ENCODE measurements around the gene STAT3. TPM values are rescaled to one million over a fixed set of nuclear protein-coding genes. Genes with fewer than 3 reads are reported as not detected.

STAT3 gene
- total and polyA plus RNA-seq, 2 donors (not counting 1 experiment from before 2014, with no cell fraction given) = 50.1 to 140 TPM

- no peaks in the 10 kb centered on the region for H3K36me3 ChIP-seq (replicated peaks in 1 of 2; ENCODE audit: control extremely low read depth in 1 of 2, control insufficient read depth in 1 of 2, extremely low read depth in 1 of 2, insufficient read depth in 2 of 2, low read length in 1 of 2)
- H3K27me3 ChIP-seq (replicated peaks in 1 of 4; ENCODE audit: control extremely low read depth in 1 of 4, control insufficient read depth in 3 of 4, insufficient read depth in 4 of 4, low read length in 3 of 4) = no peaks in the 10 kb centered on the region
- peaks cover 33 to 35% of the 10 kb centered on the region in 2 donors for H3K4me1 ChIP-seq (ENCODE audit: control insufficient read depth in 2 of 2, insufficient read depth in 2 of 2, low read length in 2 of 2)
- Mint-ChIP-seq H3K27ac (peak overlapping the region; percentile 76), H3K4me1 (peaks cover 47% of the 10 kb centered on the region), H3K4me3 (peak overlapping the region; percentile 83), H3K9me3 (ENCODE audit: insufficient read depth) (no peaks in the 10 kb centered on the region), H3K27me3 (no peaks in the 10 kb centered on the region)
- DNase-seq (no peak), ATAC-seq (ENCODE audit: low read depth) (no peak)
- H3K27ac ChIP-seq (ENCODE audit: low read length in 2 of 2) = peak overlapping the region; percentile 41 to 79
- H3K79me2 ChIP-seq (ENCODE audit: control insufficient read depth, insufficient read depth, low read length) = peaks cover 37% of the 10 kb centered on the region
- H2AFZ ChIP-seq (ENCODE audit: insufficient read depth, low read depth, low read length, poor library complexity, severe bottlenecking) = peak overlapping the region; percentile 95
- peak overlapping the region; percentile 34 to 80 (median 73) for H3K4me3 ChIP-seq (ENCODE audit: control extremely low read depth in 1 of 5, extremely low read depth in 1 of 5, insufficient read depth in 1 of 5, low read depth in 2 of 5, low read length in 4 of 5)
- peak overlapping the region; percentile 92 for H3K9ac ChIP-seq (ENCODE audit: low read length)
- H3K9me3 ChIP-seq (ENCODE audit: control extremely low read depth in 1 of 3, control insufficient read depth in 2 of 3, insufficient read depth in 1 of 3, low read length in 2 of 3) = no peaks in the 10 kb centered on the region
- intact Hi-C loops (cut with micrococcal nuclease) = loop anchor here (1.0 to 10.0 kb wide), 3 partner anchors 12 to 52 kb away; partner anchors contain the start of gene STAT5A
- H4K20me1 ChIP-seq (ENCODE audit: control insufficient read depth, insufficient read depth, low read length, poor library complexity, severe bottlenecking) = no peaks in the 10 kb centered on the region
- WGBS (ENCODE audit: insufficient coverage) = 5% methylated on average over 40 of the region's 44 CpGs
- peak overlapping the region; percentile 97 for H3K4me2 ChIP-seq (replicated peaks; ENCODE audit: low read depth, low read length, poor library complexity, severe bottlenecking)
- POLR2A ChIA-PET = interaction anchor here (0.8 to 1.7 kb wide), 4 partner anchors 10 to 83 kb away, joined by 4 to 11 read pairs (median 8); partner anchors contain the start of genes GHDC and STAT5A
- CTCF ChIA-PET = interaction anchor here (0.6 to 1.3 kb wide), 7 partner anchors 12 to 92 kb away, joined by 3 to 6 read pairs (median 4); partner anchors contain the start of gene STAT5A
- TF ChIP-seq CTCF (IDR thresholded peaks at IDR 0.05) = no peak
- no peak for TF ChIP-seq EZH2 (IDR thresholded peaks at IDR 0.05; ENCODE audit: borderline replicate concordance, insufficient read depth, low read depth, low read length, poor library complexity, severe bottlenecking)
Measured at GRCh38 chr17:42276609-42277341, 111.5 kb downstream of the STAT3 start.

- Histone ChIP-seq H3K79me2 (ENCODE audit: control insufficient read depth, insufficient read depth, low read length) (peaks cover 42% of the 10 kb centered on the region), H3K4me1 (ENCODE audit: control insufficient read depth in 2 of 2, insufficient read depth in 2 of 2, low read length in 2 of 2) (peaks cover 37 to 40% of the 10 kb centered on the region in 2 donors), H3K9me3 (ENCODE audit: control extremely low read depth in 1 of 3, control insufficient read depth in 2 of 3, insufficient read depth in 1 of 3, low read length in 2 of 3) (no peaks in the 10 kb centered on the region), H3K27ac (ENCODE audit: low read length in 2 of 2) (peak within 1 kb of the TSS; percentile 41 to 79), H2AFZ (ENCODE audit: insufficient read depth, low read depth, low read length, poor library complexity, severe bottlenecking) (peak within 1 kb of the TSS; percentile 95), H3K36me3 (replicated peaks in 1 of 2; ENCODE audit: control extremely low read depth in 1 of 2, control insufficient read depth in 1 of 2, extremely low read depth in 1 of 2, insufficient read depth in 2 of 2, low read length in 1 of 2) (no peaks in the 10 kb centered on the region), H4K20me1 (ENCODE audit: control insufficient read depth, insufficient read depth, low read length, poor library complexity, severe bottlenecking) (no peaks in the 10 kb centered on the region), H3K4me3 (ENCODE audit: control extremely low read depth in 1 of 5, extremely low read depth in 1 of 5, insufficient read depth in 1 of 5, low read depth in 2 of 5, low read length in 4 of 5) (peak within 1 kb of the TSS; percentile 73 to 86 (median 75)), H3K9ac (ENCODE audit: low read length) (peak within 1 kb of the TSS; percentile 92), H3K4me2 (replicated peaks; ENCODE audit: low read depth, low read length, poor library complexity, severe bottlenecking) (peak within 1 kb of the TSS; percentile 97), H3K27me3 (replicated peaks in 1 of 4; ENCODE audit: control extremely low read depth in 1 of 4, control insufficient read depth in 3 of 4, insufficient read depth in 4 of 4, low read length in 3 of 4) (no peaks in the 10 kb centered on the region)
- DNase-seq (peak; percentile 88), ATAC-seq (ENCODE audit: low read depth) (peak; percentile 84)
- Mint-ChIP-seq H3K27me3 (no peaks in the 10 kb centered on the region), H3K27ac (peak within 1 kb of the TSS; percentile 88), H3K4me3 (peak within 1 kb of the TSS; percentile 91), H3K4me1 (peaks cover 52% of the 10 kb centered on the region), H3K9me3 (ENCODE audit: insufficient read depth) (no peaks in the 10 kb centered on the region)
- ChIA-PET CTCF (interaction anchor here (3.5 kb wide), 1 partner anchor 28 kb away, joined by 21 read pairs; no protein-coding TSS in a partner anchor), POLR2A (interaction anchor here (1.3 to 1.7 kb wide), 3 partner anchors 12 to 29 kb away, joined by 3 to 8 read pairs (median 7); partner anchors contain the start of gene STAT5A)
- intact Hi-C loops (cut with micrococcal nuclease) = loop anchor here (1.0 to 10.0 kb wide), 3 partner anchors 12 to 51 kb away; partner anchors contain the start of gene STAT5A
- under 1% methylated on average over 47 of the region's 47 CpGs for WGBS (ENCODE audit: insufficient coverage)
- TF ChIP-seq EZH2 (IDR thresholded peaks at IDR 0.05; ENCODE audit: borderline replicate concordance, insufficient read depth, low read depth, low read length, poor library complexity, severe bottlenecking) (no peak), CTCF (IDR thresholded peaks at IDR 0.05) (no peak)
Measured at GRCh38 chr17:42276359-42276608, 112.0 kb downstream of the STAT3 start, which contains the start of gene STAT5B. Gene STAT5B, minus strand, starts transcription at chr17:42276391. Its CDS starts 44,264 bp downstream, at chr17:42232127.

Data from B cell (primary cell).